Fibroblast of pulmonary artery (primary cell): ENCODE data around the gene LRRTM3.

Experiments
- DNase-seq: peaks from one replicate; pipeline ENCODE4 v3.0.0-alpha.2; 2010; ENCODE audit warnings: low read depth
- H3K4me3 ChIP-seq: replicated peaks from 2 replicates; pipeline ENCODE4 v1.5.1; 2011; ENCODE audit warnings: low read depth, mild to moderate bottlenecking, control low read depth, low read length, moderate library complexity
- CTCF ChIP-seq: IDR thresholded peaks from 2 replicates; pipeline ENCODE4 v1.5.1; 2011; ENCODE audit warnings: mild to moderate bottlenecking, control low read depth, low read length, inconsistent platforms; ENCODE audit errors: missing control alignments

LRRTM3 gene

DNA sequence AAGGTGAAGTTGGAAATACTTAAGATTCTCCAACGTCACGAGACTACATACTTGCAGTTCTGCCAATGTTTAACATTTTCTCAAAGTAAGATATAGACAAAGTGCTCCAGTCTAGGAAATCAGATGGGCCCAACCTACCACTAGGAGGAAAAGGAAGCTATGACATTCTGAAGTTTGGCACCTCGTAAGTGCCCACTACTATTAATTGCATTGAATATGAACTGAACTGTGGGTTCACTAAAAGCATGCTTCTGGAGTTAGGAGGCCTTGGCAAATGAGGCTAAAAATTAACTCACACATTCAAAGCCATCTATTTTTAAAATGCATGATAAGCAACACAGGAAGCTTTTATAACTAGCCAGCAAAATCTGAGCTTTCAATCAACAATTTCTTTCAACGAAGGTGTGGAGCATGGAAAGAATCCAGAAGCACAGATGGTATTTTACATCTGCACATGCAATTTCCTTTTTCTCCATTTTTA is 149.7 kb downstream of the LRRTM3 start:
- no peak for TF ChIP-seq CTCF
- DNase-seq, result no peak
- no peak overlapping the region for H3K4me3 ChIP-seq

- no peak overlapping the region for H3K4me3 ChIP-seq
- DNase-seq, result no peak
Observed at GRCh38 chr10:67076144-67076543, 150.3 kb downstream of the LRRTM3 start.

GRCh38 chr10:67077376-67077775 is 151.5 kb downstream of the LRRTM3 start:
- no peak for TF ChIP-seq CTCF
- no peak overlapping the region for H3K4me3 ChIP-seq
- peak; percentile 0 for DNase-seq

More at GRCh38 chr10:67076144-67076543, 150.3 kb downstream of the LRRTM3 start:
- no peak for TF ChIP-seq CTCF

DNA sequence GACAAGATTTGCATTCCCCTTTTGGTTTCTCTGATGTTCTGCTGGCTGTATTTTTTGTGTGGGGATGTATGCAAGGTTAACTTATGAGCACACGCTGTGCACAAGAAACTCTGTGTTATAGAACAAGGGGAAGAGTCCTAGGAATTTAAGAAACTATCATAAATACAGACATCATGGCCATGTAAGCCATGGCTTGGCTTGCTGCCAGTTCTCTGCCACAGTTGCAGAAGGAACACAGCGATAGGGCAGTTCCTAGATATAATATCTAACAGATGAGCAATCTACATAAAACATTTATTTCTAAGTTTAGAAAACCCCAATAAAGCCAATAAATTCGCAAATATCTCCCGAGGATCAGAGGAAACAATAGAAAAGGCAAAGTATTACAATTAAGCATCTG is 153.3 kb downstream of the LRRTM3 start:
- TF ChIP-seq CTCF, result no peak
- no peak overlapping the region for H3K4me3 ChIP-seq
- DNase-seq, result peak; percentile 1

DNA sequence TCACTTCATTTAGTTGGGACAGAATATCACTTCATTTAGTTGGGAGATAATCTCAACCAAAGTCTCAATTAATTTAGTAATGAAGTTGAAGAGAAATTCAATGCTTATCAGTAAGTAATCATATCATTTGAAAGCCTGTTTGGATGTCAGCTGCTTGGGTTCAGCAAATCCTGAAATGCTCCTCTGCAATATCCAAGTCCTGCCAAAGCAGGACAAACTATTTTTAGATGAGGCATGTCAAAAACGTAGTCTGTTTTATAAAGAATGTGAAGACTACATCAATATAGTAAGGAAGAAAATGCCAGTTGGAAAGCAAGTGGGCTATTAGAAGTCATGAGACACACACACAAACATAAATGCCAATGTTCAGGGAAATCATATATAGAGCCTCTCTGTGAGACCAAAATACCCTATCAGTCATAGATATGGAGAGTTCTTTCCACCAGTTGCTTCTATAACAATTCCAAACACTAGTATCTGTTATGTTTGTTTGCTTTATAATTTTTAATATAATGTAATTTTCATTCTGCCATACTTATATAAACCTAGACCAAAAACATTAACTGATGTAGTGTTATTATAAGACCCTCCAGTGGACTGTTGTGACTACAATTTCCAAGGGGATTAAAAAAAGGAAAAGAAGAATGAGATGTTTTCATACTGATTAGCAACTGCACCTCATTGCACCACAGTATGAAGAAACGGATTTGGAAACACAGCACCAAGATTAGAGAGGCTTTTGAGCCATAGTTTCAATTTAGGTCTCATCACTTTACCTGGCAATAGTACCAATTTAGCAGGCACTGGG is 160.7 kb downstream of the LRRTM3 start:
- no peak for TF ChIP-seq CTCF

GRCh38 chr10:67087135-67087425 is 161.2 kb downstream of the LRRTM3 start:
- no peak for DNase-seq
- no peak overlapping the region for H3K4me3 ChIP-seq
- TF ChIP-seq CTCF, result no peak

More for the DNA sequence above, 160.7 kb downstream of the LRRTM3 start:
- H3K4me3 ChIP-seq, result no peak overlapping the region
- DNase-seq, result no peak

GRCh38 chr10:67088036-67088435 is 162.2 kb downstream of the LRRTM3 start:
- DNase-seq, result peak; percentile 2
- H3K4me3 ChIP-seq, result no peak overlapping the region
- no peak for TF ChIP-seq CTCF
